HL-60 (cell line): ENCODE data around the gene EMP1.

Experiments
- GABPA ChIP-seq: IDR thresholded peaks from 2 replicates; pipeline ENCODE4 v1.6.1; 2012; ENCODE audit warnings: low read depth
- POLR2AphosphoS5 ChIP-seq: IDR thresholded peaks from 2 replicates; pipeline ENCODE4 v1.6.1; 2012; ENCODE audit warnings: low read depth
- TF ChIP-seq, protein P1 (sequence below): IDR thresholded peaks from one replicate; pipeline ENCODE4 v1.5.1; 2011; ENCODE audit warnings: low read length, control low read depth, inconsistent platforms; ENCODE audit not compliant: insufficient read depth

DNA sequence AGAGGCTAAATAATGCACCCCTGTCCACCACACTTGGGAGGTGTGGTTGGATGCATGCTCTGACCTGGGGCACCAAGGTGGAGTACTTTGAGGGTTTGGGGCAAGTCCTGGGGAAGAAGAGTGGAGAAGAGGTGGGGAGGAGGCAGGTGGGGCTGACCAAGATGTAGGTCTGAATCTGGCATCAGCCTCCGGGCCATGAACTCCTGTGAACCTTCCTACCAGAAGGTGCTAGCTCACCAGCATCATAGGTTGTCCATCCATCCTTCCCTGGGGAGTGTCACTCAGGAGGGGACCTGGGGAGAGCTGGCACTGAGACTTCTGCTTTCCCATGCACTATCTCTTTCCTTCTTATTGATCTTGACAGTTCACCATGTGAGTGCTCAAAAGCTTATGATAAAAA, 13.6 kb upstream of the EMP1 start:
- TF ChIP-seq, protein P1, sequence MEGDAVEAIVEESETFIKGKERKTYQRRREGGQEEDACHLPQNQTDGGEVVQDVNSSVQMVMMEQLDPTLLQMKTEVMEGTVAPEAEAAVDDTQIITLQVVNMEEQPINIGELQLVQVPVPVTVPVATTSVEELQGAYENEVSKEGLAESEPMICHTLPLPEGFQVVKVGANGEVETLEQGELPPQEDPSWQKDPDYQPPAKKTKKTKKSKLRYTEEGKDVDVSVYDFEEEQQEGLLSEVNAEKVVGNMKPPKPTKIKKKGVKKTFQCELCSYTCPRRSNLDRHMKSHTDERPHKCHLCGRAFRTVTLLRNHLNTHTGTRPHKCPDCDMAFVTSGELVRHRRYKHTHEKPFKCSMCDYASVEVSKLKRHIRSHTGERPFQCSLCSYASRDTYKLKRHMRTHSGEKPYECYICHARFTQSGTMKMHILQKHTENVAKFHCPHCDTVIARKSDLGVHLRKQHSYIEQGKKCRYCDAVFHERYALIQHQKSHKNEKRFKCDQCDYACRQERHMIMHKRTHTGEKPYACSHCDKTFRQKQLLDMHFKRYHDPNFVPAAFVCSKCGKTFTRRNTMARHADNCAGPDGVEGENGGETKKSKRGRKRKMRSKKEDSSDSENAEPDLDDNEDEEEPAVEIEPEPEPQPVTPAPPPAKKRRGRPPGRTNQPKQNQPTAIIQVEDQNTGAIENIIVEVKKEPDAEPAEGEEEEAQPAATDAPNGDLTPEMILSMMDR, result no peak
- TF ChIP-seq GABPA (no peak), POLR2AphosphoS5 (no peak)
